ENCODE measurements around the gene AIMP1. TPM values are rescaled to one million over a fixed set of nuclear protein-coding genes. Genes with fewer than 3 reads are reported as not detected.

AIMP1 gene
- total and polyA plus RNA-seq, 2 of the 13 experiments (the other 11 are each of a cell fraction or from before 2014, with no cell fraction given): 28.6 to 82.9 TPM

DNA sequence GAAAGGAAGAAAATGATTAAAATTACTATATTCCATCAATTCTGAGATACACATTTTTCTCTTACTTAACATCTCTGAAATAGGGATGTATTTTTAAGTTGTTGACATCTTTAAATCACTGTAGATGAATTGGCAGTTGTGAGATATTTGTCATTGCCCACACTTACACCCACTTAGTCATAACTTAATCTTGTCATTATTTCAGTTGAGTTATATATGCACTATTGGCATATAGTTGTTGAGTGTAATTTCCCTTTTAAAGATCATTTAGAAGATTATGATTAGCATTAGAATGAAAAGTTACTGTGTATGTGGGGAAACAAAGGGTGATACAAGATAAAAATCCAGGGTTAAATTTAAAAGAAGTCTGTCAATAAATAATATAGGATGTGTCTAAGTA, 2.2 kb downstream of the AIMP1 start:
- H4K20me1 ChIP-seq (ENCODE audit: insufficient read depth, low read length): no peaks in the 10 kb centered on the region
- peak overlapping the region; percentile 27 for H3K27ac ChIP-seq (ENCODE audit: extremely low read length, insufficient read depth, low read length)
- CTCF ChIA-PET (ENCODE audit: low intra/inter-chr PET ratio, low total read pairs): no interaction called here
- peak overlapping the region; percentile 99 for H3K9ac ChIP-seq (ENCODE audit: insufficient read depth, low read depth, low read length)
- intact Hi-C loops (cut with micrococcal nuclease; ENCODE audit: unreplicated experiment): loop anchor here (5.0 to 10.0 kb wide), 2 partner anchors 49 to 614 kb away; partner anchors contain the start of genes GIMD1, GSTCD and INTS12
- H3K9me3 ChIP-seq (ENCODE audit: low read length): no peaks in the 10 kb centered on the region
- H3K79me2 ChIP-seq (ENCODE audit: insufficient read depth, low read length): peaks cover 86% of the 10 kb centered on the region
- in situ Hi-C loops (cut with HindIII; ENCODE audit: extremely low pct_ligation_motif_present, low pct_unique_long_range_greater_than_20kb): no loop called here
- POLR2A ChIA-PET: interaction anchor here (0.6 to 1.0 kb wide), 2 partner anchors 10 to 52 kb away, joined by 3 to 4 read pairs; no protein-coding TSS in a partner anchor
- TF ChIP-seq, protein P1, sequence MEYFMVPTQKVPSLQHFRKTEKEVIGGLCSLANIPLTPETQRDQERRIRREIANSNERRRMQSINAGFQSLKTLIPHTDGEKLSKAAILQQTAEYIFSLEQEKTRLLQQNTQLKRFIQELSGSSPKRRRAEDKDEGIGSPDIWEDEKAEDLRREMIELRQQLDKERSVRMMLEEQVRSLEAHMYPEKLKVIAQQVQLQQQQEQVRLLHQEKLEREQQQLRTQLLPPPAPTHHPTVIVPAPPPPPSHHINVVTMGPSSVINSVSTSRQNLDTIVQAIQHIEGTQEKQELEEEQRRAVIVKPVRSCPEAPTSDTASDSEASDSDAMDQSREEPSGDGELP (IDR thresholded peaks at IDR 0.05; ENCODE audit: borderline replicate concordance, low read depth): no peak
- TF ChIP-seq ASH2L (IDR thresholded peaks at IDR 0.05; ENCODE audit: insufficient read length, low read depth, low read length) (no peak), ZMYM3 (CRISPR knock-in tag; IDR thresholded peaks at IDR 0.05) (no peak), HOXA9 (CRISPR knock-in tag; IDR thresholded peaks at IDR 0.05; ENCODE audit: borderline replicate concordance) (no peak), ZNF841 (CRISPR knock-in tag; IDR thresholded peaks at IDR 0.05; ENCODE audit: borderline replicate concordance) (no peak), ELF1 (CRISPR knock-in tag; IDR thresholded peaks at IDR 0.05) (no peak), TBL1XR1 (IDR thresholded peaks at IDR 0.05; ENCODE audit: borderline replicate concordance, low read length, partially characterized antibody) (no peak), KDM2A (CRISPR knock-in tag; IDR thresholded peaks at IDR 0.05; ENCODE audit: borderline replicate concordance, low read depth) (no peak), ATM (IDR thresholded peaks at IDR 0.05; ENCODE audit: borderline replicate concordance) (no peak), ZNF850 (CRISPR knock-in tag; conservative IDR thresholded peaks at IDR 0.05) (no peak), POLR2A (IDR thresholded peaks at IDR 0.05; ENCODE audit: insufficient read depth in 1 of 2, low read depth in 2 of 2, low read length in 2 of 2) (0 out of 4 replicates have a peak, but pooled peaks of 1 of the 2 experiments have one; percentile 0), ZNF7 (CRISPR knock-in tag; IDR thresholded peaks at IDR 0.05) (no peak), RBFOX2 (IDR thresholded peaks at IDR 0.05; ENCODE audit: low read depth, low read length) (peak; percentile 32)
- TF ChIP-seq, protein P2, sequence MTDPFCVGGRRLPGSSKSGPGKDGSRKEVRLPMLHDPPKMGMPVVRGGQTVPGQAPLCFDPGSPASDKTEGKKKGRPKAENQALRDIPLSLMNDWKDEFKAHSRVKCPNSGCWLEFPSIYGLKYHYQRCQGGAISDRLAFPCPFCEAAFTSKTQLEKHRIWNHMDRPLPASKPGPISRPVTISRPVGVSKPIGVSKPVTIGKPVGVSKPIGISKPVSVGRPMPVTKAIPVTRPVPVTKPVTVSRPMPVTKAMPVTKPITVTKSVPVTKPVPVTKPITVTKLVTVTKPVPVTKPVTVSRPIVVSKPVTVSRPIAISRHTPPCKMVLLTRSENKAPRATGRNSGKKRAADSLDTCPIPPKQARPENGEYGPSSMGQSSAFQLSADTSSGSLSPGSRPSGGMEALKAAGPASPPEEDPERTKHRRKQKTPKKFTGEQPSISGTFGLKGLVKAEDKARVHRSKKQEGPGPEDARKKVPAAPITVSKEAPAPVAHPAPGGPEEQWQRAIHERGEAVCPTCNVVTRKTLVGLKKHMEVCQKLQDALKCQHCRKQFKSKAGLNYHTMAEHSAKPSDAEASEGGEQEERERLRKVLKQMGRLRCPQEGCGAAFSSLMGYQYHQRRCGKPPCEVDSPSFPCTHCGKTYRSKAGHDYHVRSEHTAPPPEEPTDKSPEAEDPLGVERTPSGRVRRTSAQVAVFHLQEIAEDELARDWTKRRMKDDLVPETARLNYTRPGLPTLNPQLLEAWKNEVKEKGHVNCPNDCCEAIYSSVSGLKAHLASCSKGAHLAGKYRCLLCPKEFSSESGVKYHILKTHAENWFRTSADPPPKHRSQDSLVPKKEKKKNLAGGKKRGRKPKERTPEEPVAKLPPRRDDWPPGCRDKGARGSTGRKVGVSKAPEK (CRISPR knock-in tag; IDR thresholded peaks at IDR 0.05; ENCODE audit: borderline replicate concordance): no peak
- TF ChIP-seq, protein P3, sequence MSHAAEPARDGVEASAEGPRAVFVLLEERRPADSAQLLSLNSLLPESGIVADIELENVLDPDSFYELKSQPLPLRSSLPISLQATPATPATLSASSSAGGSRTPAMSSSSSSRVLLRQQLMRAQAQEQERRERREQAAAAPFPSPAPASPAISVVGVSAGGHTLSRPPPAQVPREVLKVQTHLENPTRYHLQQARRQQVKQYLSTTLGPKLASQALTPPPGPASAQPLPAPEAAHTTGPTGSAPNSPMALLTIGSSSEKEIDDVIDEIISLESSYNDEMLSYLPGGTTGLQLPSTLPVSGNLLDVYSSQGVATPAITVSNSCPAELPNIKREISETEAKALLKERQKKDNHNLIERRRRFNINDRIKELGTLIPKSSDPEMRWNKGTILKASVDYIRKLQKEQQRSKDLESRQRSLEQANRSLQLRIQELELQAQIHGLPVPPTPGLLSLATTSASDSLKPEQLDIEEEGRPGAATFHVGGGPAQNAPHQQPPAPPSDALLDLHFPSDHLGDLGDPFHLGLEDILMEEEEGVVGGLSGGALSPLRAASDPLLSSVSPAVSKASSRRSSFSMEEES (CRISPR knock-in tag; IDR thresholded peaks at IDR 0.05): no peak
- peak overlapping the region; percentile 75 for H3K4me2 ChIP-seq (ENCODE audit: low read depth, low read length)
- ATAC-seq (no peak), DNase-seq (ENCODE audit: low spot score) (no peak), FAIRE-seq (no peak)
- no TSS peak for BruUV-seq (replicated peaks)
- H3K4me3 ChIP-seq (replicated peaks in 1 of 3; ENCODE audit: insufficient read depth in 1 of 3, low read depth in 2 of 3, low read length in 3 of 3): peak overlapping the region; percentile 89 to 97 (median 93); a peak in 5 of 6 replicates
- peaks cover 48% of the 10 kb centered on the region for H3K4me1 ChIP-seq (ENCODE audit: insufficient read depth, low read length)
- no peak overlapping the region for H2AFZ ChIP-seq (ENCODE audit: low read length)
- H3K27me3 ChIP-seq (ENCODE audit: control insufficient read depth in 1 of 2, insufficient read depth in 2 of 2, low read length in 2 of 2): no peaks in the 10 kb centered on the region; a peak in 2 of 5 replicates
- 0 out of 5 replicates have a peak, but pooled peaks cover 0 to 4% of the 10 kb centered on the region in 2 experiments for H3K36me3 ChIP-seq (replicated peaks in 1 of 2; ENCODE audit: control insufficient read depth in 1 of 2, insufficient read depth in 2 of 2, low read length in 2 of 2)

All from HepG2 (cell line).